GM18502 (cell line): ENCODE measurements around the gene KHDC4.
"Not testable (repeated sequence)": the region's sequence is repeated elsewhere in the genome, so short reads cannot be mapped to it uniquely, and the experiment has no call there.

Source experiments
- ATAC-seq: cut with Tn5 transposase; IDR thresholded peaks from one replicate; pipeline ENCODE4 v1.9.1; 2021; ENCODE audit warnings: mild to moderate bottlenecking; ENCODE audit not compliant: unreplicated experiment, poor library complexity

Gene KHDC4

GRCh38 chr1:155942578-155943141 is 8.4 kb upstream of the KHDC4 start:
- no peak for ATAC-seq

GRCh38 chr1:155941845-155942531 is 7.8 kb upstream of the KHDC4 start:
- no peak for ATAC-seq

GRCh38 chr1:155940993-155941844 is 7.0 kb upstream of the KHDC4 start, which contains the start of gene RXFP4:
TSS of gene RXFP4 (plus strand) at chr1:155941638. CDS start at chr1:155941710, 72 bp downstream.
- no peak for ATAC-seq

- ATAC-seq = no peak
Observed at GRCh38 chr1:155940482-155940992, 6.3 kb upstream of the KHDC4 start.

DNA sequence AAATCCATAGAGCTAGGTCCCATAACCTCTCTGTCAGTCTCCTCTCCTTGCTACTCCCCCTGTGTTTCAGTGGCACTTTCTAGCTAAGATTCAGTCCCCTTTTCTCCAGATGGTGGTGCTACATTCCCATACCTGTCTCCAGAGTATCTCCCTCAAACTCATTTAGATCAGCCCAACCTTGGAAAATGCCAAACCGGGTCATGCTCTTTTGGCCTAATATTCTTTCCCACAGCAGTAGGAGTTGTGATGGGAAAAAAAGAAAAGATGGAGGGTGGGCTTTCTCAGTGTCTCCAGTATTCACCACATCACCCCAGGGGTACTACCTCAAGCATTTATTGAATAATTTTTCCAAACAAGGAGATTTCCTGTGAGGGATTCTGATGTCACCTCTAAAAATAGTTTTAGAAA is 4.0 kb upstream of the KHDC4 start:
- ATAC-seq = no peak

DNA sequence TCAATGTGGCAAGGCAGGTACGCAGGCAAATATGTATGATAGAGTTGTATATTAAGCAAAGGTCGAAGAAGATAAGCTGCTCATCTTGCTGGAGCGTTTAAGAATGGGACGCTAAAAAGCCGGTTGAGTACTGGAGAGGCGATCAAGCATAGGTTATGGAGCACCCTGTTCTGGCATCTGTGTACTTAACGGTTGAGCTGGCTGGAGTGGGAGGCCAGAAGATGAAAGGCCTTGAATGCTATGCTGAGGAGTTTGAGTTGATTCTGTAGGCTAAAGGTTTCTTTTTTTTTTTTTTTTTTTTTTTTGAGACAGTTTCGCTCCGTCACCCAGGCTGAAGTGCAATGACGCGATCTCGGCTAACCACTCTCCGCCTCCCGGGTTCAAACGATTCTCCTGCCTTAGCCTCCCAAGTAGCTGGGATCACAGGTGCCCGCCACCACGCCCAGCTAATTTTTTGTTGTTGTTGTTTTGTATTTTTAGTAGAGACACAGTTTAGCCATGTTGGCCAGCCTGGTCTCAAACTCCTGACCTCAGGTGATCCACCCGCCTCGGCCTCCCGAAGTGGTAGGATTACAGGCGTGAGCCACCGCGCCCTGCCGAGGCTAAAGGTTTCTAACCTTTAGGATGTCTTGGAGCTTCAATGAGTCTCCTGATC is 850 bp upstream of the KHDC4 start:
- no peak for ATAC-seq

- no peak for ATAC-seq
Observed at GRCh38 chr1:155933591-155934096, 569 bp downstream of the KHDC4 start.

GRCh38 chr1:155932487-155932886 is 1.7 kb downstream of the KHDC4 start:
- ATAC-seq = no peak

- ATAC-seq = no peak
Observed at GRCh38 chr1:155932081-155932480, 2.1 kb downstream of the KHDC4 start.

DNA sequence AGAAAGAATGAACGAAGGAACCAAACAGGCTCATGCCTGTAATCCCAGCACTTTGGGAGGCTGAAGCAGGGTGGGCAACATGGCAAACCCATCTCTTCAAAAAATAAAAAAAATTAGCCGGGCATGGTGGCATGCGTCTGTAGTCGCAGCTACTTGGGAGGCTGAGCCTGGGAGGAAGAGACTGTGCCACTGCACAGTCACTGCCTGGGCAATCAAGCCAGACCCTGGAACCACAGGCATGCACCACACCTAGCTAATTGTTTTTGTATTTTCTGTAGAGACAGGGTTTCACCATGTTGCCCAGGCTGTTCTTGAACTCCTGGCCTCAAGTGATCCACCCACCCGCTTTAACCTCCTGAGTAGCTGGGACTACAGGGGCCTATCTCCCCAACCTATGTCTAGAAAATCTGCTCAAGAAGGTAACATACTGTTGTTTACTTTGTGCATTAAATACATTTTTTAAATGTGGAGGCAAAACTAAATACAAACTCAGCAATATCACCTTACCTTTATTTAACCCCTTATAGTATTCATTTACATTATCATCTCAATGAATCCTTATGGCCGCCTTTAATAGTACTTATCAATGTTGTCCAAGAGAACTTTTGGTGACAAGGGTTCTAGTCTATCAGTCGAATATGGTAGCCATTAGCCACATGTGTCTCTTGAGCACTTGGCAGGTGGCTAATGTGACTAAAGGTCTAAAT is 2.7 kb downstream of the KHDC4 start:
- ATAC-seq = no peak

DNA sequence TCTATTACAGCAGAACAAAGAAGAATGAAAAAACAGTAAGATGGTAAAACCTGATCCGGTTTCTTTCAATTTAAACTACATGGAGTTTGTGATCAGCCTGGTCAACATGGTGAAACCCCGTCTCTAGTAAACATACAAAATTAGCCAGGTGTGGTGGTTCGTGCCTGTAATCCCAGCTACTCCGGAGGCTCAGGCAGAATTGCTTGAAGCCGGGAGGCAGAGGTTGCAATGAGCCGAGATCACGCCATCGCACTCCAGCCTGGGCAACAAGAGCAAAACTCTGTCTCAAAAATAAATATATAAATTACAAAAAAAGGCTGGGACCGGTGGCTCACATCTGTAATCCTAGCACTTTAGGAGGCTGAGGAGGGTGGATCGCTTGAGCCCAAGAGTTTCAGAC is 3.5 kb downstream of the KHDC4 start:
- not testable (repeated sequence) for ATAC-seq

DNA sequence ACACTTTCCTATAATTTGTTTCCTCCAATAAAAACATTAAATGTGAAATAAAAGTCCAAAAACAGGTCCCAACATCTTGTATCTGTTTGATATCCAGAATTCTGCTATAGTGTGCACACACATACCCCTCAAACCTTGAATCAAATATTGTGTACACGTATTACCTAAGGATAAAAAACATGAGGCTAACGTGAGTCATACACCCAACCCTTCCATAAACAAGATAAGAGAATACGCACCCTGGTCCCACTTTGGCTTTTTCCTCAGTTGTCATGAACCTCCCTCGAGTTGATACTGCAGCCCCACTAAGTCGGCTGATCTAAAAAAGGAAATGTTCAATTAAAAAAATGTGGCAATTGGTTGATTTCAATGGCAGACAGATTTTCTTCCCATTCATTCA is 5.2 kb downstream of the KHDC4 start:
- ATAC-seq = no peak

DNA sequence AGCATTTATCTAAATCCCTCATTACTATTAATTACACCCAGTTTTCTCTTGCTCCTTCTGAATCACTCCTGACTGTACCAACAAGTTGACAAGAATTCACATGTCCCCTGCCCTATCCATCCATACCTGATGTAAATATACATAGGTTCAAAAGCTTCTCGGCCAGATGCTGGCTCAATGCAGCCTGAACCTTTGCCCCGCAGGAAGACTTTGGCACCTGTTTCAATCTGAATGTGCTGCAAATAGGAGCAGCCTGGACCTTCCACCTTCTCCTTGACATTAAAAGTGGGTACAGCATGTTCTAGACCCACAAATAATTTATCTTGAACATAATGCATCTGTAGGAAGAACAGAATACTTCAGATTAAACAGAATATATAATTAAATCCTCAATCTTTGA is 8.7 kb downstream of the KHDC4 start:
- no peak for ATAC-seq

GRCh38 chr1:155920717-155921116 is 13.5 kb downstream of the KHDC4 start:
- no peak for ATAC-seq

- ATAC-seq = no peak
Observed at GRCh38 chr1:155919801-155920200, 14.4 kb downstream of the KHDC4 start.

DNA sequence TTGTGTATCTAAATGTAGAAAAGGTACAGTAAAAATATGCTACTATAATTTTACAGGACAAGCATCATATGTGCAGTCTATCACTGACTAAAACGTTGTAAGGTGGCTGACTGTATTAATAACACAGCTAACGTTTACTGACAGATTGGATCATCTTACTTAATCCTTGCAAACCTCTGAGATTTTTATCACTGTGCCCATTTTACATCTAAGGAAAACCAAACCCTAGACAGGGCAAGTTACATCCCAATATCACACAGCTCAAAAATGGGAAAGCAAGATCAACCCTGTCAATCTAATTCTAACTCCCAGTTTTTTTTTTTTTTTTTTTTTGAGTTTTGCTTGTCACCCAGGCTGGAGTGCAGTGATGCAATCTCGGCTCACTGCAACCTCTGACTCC is 15.6 kb downstream of the KHDC4 start:
- ATAC-seq = no peak

GRCh38 chr1:155913969-155914757 is 20.1 kb downstream of the KHDC4 start:
- ATAC-seq = no peak

DNA sequence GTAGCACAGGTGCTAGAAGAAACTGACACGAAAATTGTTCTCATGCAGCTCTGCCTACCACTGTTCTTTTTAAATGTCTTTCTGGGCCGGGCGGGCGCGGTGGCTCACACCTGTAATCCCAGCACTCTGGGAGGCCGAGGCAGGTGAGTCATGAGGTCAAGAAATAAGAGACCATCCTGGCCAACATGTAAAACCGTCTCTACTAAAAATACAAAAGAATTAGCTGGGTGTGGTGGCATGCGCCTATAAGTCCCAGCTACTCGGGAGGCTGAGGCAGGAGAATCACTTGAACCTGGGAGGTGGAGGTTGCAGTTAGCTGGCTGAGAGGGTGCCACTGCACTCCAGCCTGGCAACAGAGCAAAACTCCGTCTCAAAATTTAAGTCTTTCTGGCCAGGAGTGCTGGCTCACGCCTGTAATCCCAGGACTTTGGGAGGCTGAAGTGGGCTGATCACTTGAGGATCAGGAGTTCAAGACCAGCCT is 22.1 kb downstream of the KHDC4 start:
- ATAC-seq = peak; percentile 2
